T-cell (primary cell): ENCODE results near the gene HES3. TPM values are rescaled to one million over a fixed set of nuclear protein-coding genes. Genes with fewer than 3 reads are reported as not detected.

Experiments used
- ATAC-seq, 4 experiments: fragments of 200-7000 bp in 3 of 4; fragments of 150-1000 bp in 1 of 4; cut with Tn5 transposase; replicated peaks in 1 of 4; 1 replicate in 3 of 4; 2 replicates in 1 of 4; pipeline ENCODE4 v1.10.0; 2021; ENCODE audit warnings: moderate library complexity in 3 of 4, mild to moderate bottlenecking in 2 of 4, moderate number of reproducible peaks in 1 of 4
- CTCF ChIA-PET, 2 donors: fragments of 300-600 bp; sonication (Branson Sonifier 250); formaldehyde crosslinking; loops; one replicate each; lab custom pipeline; 2022; ENCODE audit warnings: antibody characterized with exemption in 2 of 2; lab: Charles Lee
- POLR2A ChIA-PET, 2 donors: fragments of 300-600 bp; sonication (Branson Sonifier 250); formaldehyde crosslinking; loops; one replicate each; lab custom pipeline; 2022; ENCODE audit warnings: antibody characterized with exemption in 2 of 2; lab: Charles Lee
- DNase-seq, 35 experiments: peaks; one replicate each; pipeline versions ENCODE4 v3.0.0 to v3.0.0-alpha.2; 2013 to 2023
- H3K27ac ChIP-seq: one replicate; pipeline ENCODE4 v1.5.1; 2013; ENCODE audit warnings: low read length
- H3K27me3 ChIP-seq, 2 experiments: replicated peaks in 1 of 2; 1 replicate in 1 of 2; 2 replicates in 1 of 2; pipeline versions ENCODE4 v1.6.1 to v1.7.0; 2013; ENCODE audit warnings: low read length in 1 of 2, mixed read lengths in 1 of 2; ENCODE audit not compliant: control insufficient read depth in 2 of 2, insufficient read depth in 2 of 2; ENCODE audit errors: extremely low read depth in 1 of 2
- H3K36me3 ChIP-seq, 2 donors: 1 replicate in 1 of 2; 2 replicates in 1 of 2; pipeline versions ENCODE4 v1.6.1 to v1.7.0; 2013; ENCODE audit warnings: low read length in 1 of 2; ENCODE audit not compliant: control insufficient read depth in 2 of 2, insufficient read depth in 1 of 2; ENCODE audit errors: extremely low read depth in 1 of 2
- H3K4me1 ChIP-seq, 2 experiments: 1 replicate in 1 of 2; 2 replicates in 1 of 2; pipeline versions ENCODE4 v1.6.1 to v1.7.0; 2013; ENCODE audit warnings: low read length in 2 of 2, mixed read lengths in 1 of 2; ENCODE audit not compliant: insufficient read depth in 2 of 2, control insufficient read depth in 1 of 2; ENCODE audit errors: extremely low read depth in 1 of 2
- H3K4me3 ChIP-seq, 2 donors: 1 replicate in 1 of 2; 2 replicates in 1 of 2; pipeline versions ENCODE4 v1.5.1 to v1.7.0; 2013; ENCODE audit warnings: mild to moderate bottlenecking in 2 of 2, low read length in 1 of 2, moderate library complexity in 1 of 2; ENCODE audit not compliant: control insufficient read depth in 1 of 2; ENCODE audit errors: extremely low read depth in 1 of 2
- H3K9me3 ChIP-seq: 2 replicates; pipeline ENCODE4 v1.7.0; 2013
- H3K27ac Mint-ChIP-seq, 2 donors: one replicate each; pipeline ENCODE4 v1.8.0; 2020 to 2021; ENCODE audit warnings: mild to moderate bottlenecking in 2 of 2, mixed read lengths in 2 of 2
- H3K27me3 Mint-ChIP-seq, 2 donors: one replicate each; pipeline ENCODE4 v1.8.0; 2021 to 2022; ENCODE audit warnings: mixed read lengths in 2 of 2
- H3K36me3 Mint-ChIP-seq: one replicate; pipeline ENCODE4 v1.8.0; 2021; ENCODE audit warnings: mixed read lengths
- H3K4me1 Mint-ChIP-seq, 3 donors: one replicate each; pipeline ENCODE4 v1.8.0; 2020 to 2022; ENCODE audit warnings: mixed read lengths in 3 of 3, mild to moderate bottlenecking in 1 of 3
- H3K4me3 Mint-ChIP-seq, 3 donors: one replicate each; pipeline ENCODE4 v1.8.0; 2020 to 2022; ENCODE audit warnings: mild to moderate bottlenecking in 3 of 3, mixed read lengths in 3 of 3, moderate library complexity in 3 of 3
- H3K9me3 Mint-ChIP-seq, 3 donors: one replicate each; pipeline ENCODE4 v1.8.0; 2020 to 2022; ENCODE audit warnings: mixed read lengths in 3 of 3
- WGBS: methylation state at CpG from one replicate; pipeline ENCODE4 v1.1.5; 2013; ENCODE audit warnings: missing lambda C conversion rate; ENCODE audit not compliant: insufficient coverage; 5-methylcytosine and 5-hydroxymethylcytosine counted together
- total RNA-seq, 35 experiments: library from RNA in 6 of 35; stranded (reverse) in 6 of 35; fragments of 120-200 nt in 1 of 35; gene quantifications; one replicate each; pipeline versions ENCODE4 v1.2.1 to v1.2.4 and lab custom pipeline; 2013 to 2026

The HES3 gene
- total RNA-seq, 5 donors from 2014 or later (not counting 1 experiment from before 2014, with no cell fraction given), result not detected

- H3K4me3 ChIP-seq, result no peak overlapping the region
- no peaks in the 10 kb centered on the region for H3K9me3 Mint-ChIP-seq
- no peak overlapping the region for H3K4me3 Mint-ChIP-seq
- H3K27me3 Mint-ChIP-seq, result no peaks in the 10 kb centered on the region
- no peak for DNase-seq
- no peak overlapping the region for H3K27ac Mint-ChIP-seq
- H3K9me3 ChIP-seq, result no peaks in the 10 kb centered on the region
- peaks cover 0 to 5% of the 10 kb centered on the region in 2 donors for H3K36me3 ChIP-seq
- no peaks in the 10 kb centered on the region for H3K36me3 Mint-ChIP-seq
- WGBS, result 95% methylated on average over 17 of the region's 19 CpGs
- no peak for ATAC-seq
- H3K4me1 ChIP-seq, result no peaks in the 10 kb centered on the region
- no peaks in the 10 kb centered on the region for H3K27me3 ChIP-seq
- POLR2A ChIA-PET, result no interaction called here
- H3K4me1 Mint-ChIP-seq, result no peaks in the 10 kb centered on the region
- no peak overlapping the region for H3K27ac ChIP-seq
- CTCF ChIA-PET, result no interaction called here
Observed at GRCh38 chr1:6273380-6273891, 29.5 kb downstream of the HES3 start.

- Mint-ChIP-seq H3K27ac (no peak overlapping the region), H3K9me3 (no peaks in the 10 kb centered on the region), H3K4me3 (no peak overlapping the region), H3K27me3 (no peaks in the 10 kb centered on the region), H3K4me1 (no peaks in the 10 kb centered on the region), H3K36me3 (no peaks in the 10 kb centered on the region)
- H3K27ac ChIP-seq, result no peak overlapping the region
- CTCF ChIA-PET, result no interaction called here
- H3K4me3 ChIP-seq, result no peak overlapping the region
- WGBS, result 98% methylated on average over 8 of the region's 11 CpGs
- H3K4me1 ChIP-seq, result no peaks in the 10 kb centered on the region
- no peaks in the 10 kb centered on the region for H3K9me3 ChIP-seq
- no peaks in the 10 kb centered on the region for H3K27me3 ChIP-seq
- POLR2A ChIA-PET, result no interaction called here
- no peak for DNase-seq
- peaks cover 0 to 5% of the 10 kb centered on the region in 2 donors for H3K36me3 ChIP-seq
- no peak for ATAC-seq
Observed at GRCh38 chr1:6274102-6274501, 30.1 kb downstream of the HES3 start.

GRCh38 chr1:6274622-6275139 lies 30.7 kb downstream of the HES3 start:
- CTCF ChIA-PET, result no interaction called here

GRCh38 chr1:6275826-6276782 lies 32.1 kb downstream of the HES3 start:
- Mint-ChIP-seq H3K27ac (no peak overlapping the region), H3K27me3 (no peaks in the 10 kb centered on the region), H3K9me3 (no peaks in the 10 kb centered on the region), H3K4me1 (no peaks in the 10 kb centered on the region), H3K4me3 (no peak overlapping the region), H3K36me3 (no peaks in the 10 kb centered on the region)
- WGBS, result 95% methylated on average over 31 of the region's 35 CpGs
- Histone ChIP-seq H3K36me3 (peaks cover 0 to 5% of the 10 kb centered on the region in 2 donors), H3K9me3 (no peaks in the 10 kb centered on the region), H3K4me3 (no peak overlapping the region), H3K4me1 (no peaks in the 10 kb centered on the region), H3K27ac (no peak overlapping the region), H3K27me3 (no peaks in the 10 kb centered on the region)
- no peak for ATAC-seq
- DNase-seq, result no peak
- ChIA-PET CTCF (no interaction called here), POLR2A (no interaction called here)

More at GRCh38 chr1:6274622-6275139, 30.7 kb downstream of the HES3 start:
- Histone ChIP-seq H3K4me1 (no peaks in the 10 kb centered on the region), H3K27ac (no peak overlapping the region), H3K36me3 (peaks cover 0 to 5% of the 10 kb centered on the region in 2 donors), H3K9me3 (no peaks in the 10 kb centered on the region), H3K4me3 (no peak overlapping the region), H3K27me3 (no peaks in the 10 kb centered on the region)
- no peaks in the 10 kb centered on the region for H3K9me3 Mint-ChIP-seq
- no peak overlapping the region for H3K27ac Mint-ChIP-seq
- H3K27me3 Mint-ChIP-seq, result no peaks in the 10 kb centered on the region
- no peaks in the 10 kb centered on the region for H3K36me3 Mint-ChIP-seq
- ATAC-seq, result no peak
- no peaks in the 10 kb centered on the region for H3K4me1 Mint-ChIP-seq
- no peak overlapping the region for H3K4me3 Mint-ChIP-seq
- WGBS, result 97% methylated on average over 11 of the region's 16 CpGs
- POLR2A ChIA-PET, result no interaction called here
- DNase-seq, result no peak

- Mint-ChIP-seq H3K27ac (no peak overlapping the region), H3K4me1 (no peaks in the 10 kb centered on the region), H3K27me3 (no peaks in the 10 kb centered on the region), H3K36me3 (no peaks in the 10 kb centered on the region), H3K4me3 (no peak overlapping the region), H3K9me3 (no peaks in the 10 kb centered on the region)
- ATAC-seq (no peak), DNase-seq (no peak)
- no peak overlapping the region for H3K4me3 ChIP-seq
- no peaks in the 10 kb centered on the region for H3K4me1 ChIP-seq
- H3K27ac ChIP-seq, result no peak overlapping the region
- H3K36me3 ChIP-seq, result peaks cover 0 to 5% of the 10 kb centered on the region in 2 donors
- no peaks in the 10 kb centered on the region for H3K9me3 ChIP-seq
- H3K27me3 ChIP-seq, result no peaks in the 10 kb centered on the region
- CTCF ChIA-PET, result no interaction called here
- POLR2A ChIA-PET, result no interaction called here
- 91% methylated on average over 12 of the region's 20 CpGs for WGBS
Observed at GRCh38 chr1:6276811-6277555, 33.0 kb downstream of the HES3 start.

- Histone ChIP-seq H3K36me3 (peaks cover 0 to 5% of the 10 kb centered on the region in 2 donors), H3K4me1 (no peaks in the 10 kb centered on the region), H3K9me3 (no peaks in the 10 kb centered on the region), H3K27ac (no peak overlapping the region), H3K4me3 (no peak overlapping the region), H3K27me3 (no peaks in the 10 kb centered on the region)
- DNase-seq (no peak), ATAC-seq (no peak)
- Mint-ChIP-seq H3K36me3 (no peaks in the 10 kb centered on the region), H3K4me3 (no peak overlapping the region), H3K27me3 (no peaks in the 10 kb centered on the region), H3K9me3 (no peaks in the 10 kb centered on the region), H3K27ac (no peak overlapping the region), H3K4me1 (no peaks in the 10 kb centered on the region)
- 89% methylated on average over 9 of the region's 9 CpGs for WGBS
- POLR2A ChIA-PET, result no interaction called here
- CTCF ChIA-PET, result no interaction called here
Observed at GRCh38 chr1:6278263-6278662, 34.3 kb downstream of the HES3 start.
